ENCODE results near the gene SAFB2. TPM values are rescaled to one million over a fixed set of nuclear protein-coding genes. Genes with fewer than 3 reads are reported as not detected.
A peak's percentile ranks its signal among the peaks of the same experiment; 100 is the strongest.

The SAFB2 gene
- total and polyA plus RNA-seq, 2 experiments from 2014 or later, result 55.5 to 71.8 TPM

GRCh38 chr19:5587071-5587455 lies 35.5 kb downstream of the SAFB2 start:
- no peak for TF ChIP-seq CTCF (IDR thresholded peaks at IDR 0.05; ENCODE audit: low read depth, low read length)
- peaks cover 35% of the 10 kb centered on the region for H3K36me3 ChIP-seq

GRCh38 chr19:5586300-5587070 lies 36.1 kb downstream of the SAFB2 start:
- Histone ChIP-seq H3K9me3 (ENCODE audit: low read depth) (no peaks in the 10 kb centered on the region), H3K27ac (peak overlapping the region; percentile 86), H3K4me1 (ENCODE audit: low read depth) (peaks cover 17% of the 10 kb centered on the region), H3K27me3 (no peaks in the 10 kb centered on the region), H3K36me3 (peaks cover 30% of the 10 kb centered on the region), H3K4me3 (peak overlapping the region; percentile 1)
- DNase-seq (ENCODE audit: low read depth in 1 of 2, low spot score in 1 of 2), result no peak
- TF ChIP-seq CTCF (IDR thresholded peaks at IDR 0.05; ENCODE audit: low read depth, low read length), result no peak

More at GRCh38 chr19:5587071-5587455, 35.5 kb downstream of the SAFB2 start:
- Histone ChIP-seq H3K9me3 (ENCODE audit: low read depth) (no peaks in the 10 kb centered on the region), H3K27ac (peak overlapping the region; percentile 86), H3K4me1 (ENCODE audit: low read depth) (peaks cover 17% of the 10 kb centered on the region), H3K27me3 (no peaks in the 10 kb centered on the region), H3K4me3 (no peak overlapping the region)
- DNase-seq (ENCODE audit: low read depth in 1 of 2, low spot score in 1 of 2), result no peak

GRCh38 chr19:5585461-5586299 lies 36.9 kb downstream of the SAFB2 start:
- peak overlapping the region; percentile 1 for H3K4me3 ChIP-seq
- TF ChIP-seq CTCF (IDR thresholded peaks at IDR 0.05; ENCODE audit: low read depth, low read length), result no peak
- H3K9me3 ChIP-seq (ENCODE audit: low read depth), result no peaks in the 10 kb centered on the region
- peak in 1 of 2 donors; percentile 73 for DNase-seq (ENCODE audit: low read depth in 1 of 2, low spot score in 1 of 2)
- peak overlapping the region; percentile 86 for H3K27ac ChIP-seq
- no peaks in the 10 kb centered on the region for H3K27me3 ChIP-seq
- peaks cover 24% of the 10 kb centered on the region for H3K36me3 ChIP-seq
- peaks cover 17% of the 10 kb centered on the region for H3K4me1 ChIP-seq (ENCODE audit: low read depth)

GRCh38 chr19:5580161-5580571 lies 42.4 kb downstream of the SAFB2 start:
- Histone ChIP-seq H3K4me1 (ENCODE audit: low read depth) (peaks cover 1% of the 10 kb centered on the region), H3K36me3 (no peaks in the 10 kb centered on the region), H3K27ac (no peak overlapping the region), H3K27me3 (no peaks in the 10 kb centered on the region), H3K9me3 (ENCODE audit: low read depth) (no peaks in the 10 kb centered on the region), H3K4me3 (no peak overlapping the region)
- no peak for DNase-seq (ENCODE audit: low read depth in 1 of 2, low spot score in 1 of 2)
- no peak for TF ChIP-seq CTCF (IDR thresholded peaks at IDR 0.05; ENCODE audit: low read depth, low read length)

GRCh38 chr19:5579697-5580096 lies 42.9 kb downstream of the SAFB2 start:
- H3K4me3 ChIP-seq, result no peak overlapping the region
- H3K9me3 ChIP-seq (ENCODE audit: low read depth), result no peaks in the 10 kb centered on the region
- H3K27ac ChIP-seq, result no peak overlapping the region
- H3K4me1 ChIP-seq (ENCODE audit: low read depth), result no peaks in the 10 kb centered on the region
- DNase-seq (ENCODE audit: low read depth in 1 of 2, low spot score in 1 of 2), result no peak
- no peaks in the 10 kb centered on the region for H3K27me3 ChIP-seq
- TF ChIP-seq CTCF (IDR thresholded peaks at IDR 0.05; ENCODE audit: low read depth, low read length), result no peak
- no peaks in the 10 kb centered on the region for H3K36me3 ChIP-seq

Measured in cardiac muscle cell (in vitro differentiated cells and primary cell).